HepG2 (cell line): ENCODE data around the gene ZNF888. TPM values are rescaled to one million over a fixed set of nuclear protein-coding genes. Genes with fewer than 3 reads are reported as not detected.
"Not testable (repeated sequence)": the region's sequence is repeated elsewhere in the genome, so short reads cannot be mapped to it uniquely, and the experiment has no call there.

ENCODE experiments used
- ATAC-seq: fragments of 200-7000 bp; cut with Tn5 transposase; 3 replicates; pipeline ENCODE4 v1.9.1; 2020; ENCODE audit warnings: mild to moderate bottlenecking, moderate library complexity
- BruUV-seq: library from RNA; stranded (reverse); fragments of 400-500 nt; replicated peaks from 2 replicates; lab custom pipeline; 2021; lab: Mats Ljungman, UMichigan
- CTCF ChIA-PET: fragments of 300-600 bp; formaldehyde crosslinking; extraction: SDS; loops from one replicate; lab custom pipeline; 2021; ENCODE audit warnings: low total read pairs, inconsistent platforms, low intra/inter-chr PET ratio; lab: Yijun Ruan, JAX
- POLR2A ChIA-PET: fragments of 350-600 bp; sonication (Branson Sonifier 250); formaldehyde crosslinking; loops from one replicate; lab custom pipeline; 2020; ENCODE audit warnings: antibody characterized with exemption, inconsistent platforms; lab: Yijun Ruan, JAX
- DNase-seq: peaks from one replicate; pipeline ENCODE4 v3.0.0-alpha.2; 2015; ENCODE audit warnings: low spot score
- FAIRE-seq: peaks from 3 replicates; lab custom pipeline; 2011; peaks lifted over from hg19 to GRCh38; lab: Jason Lieb, UNC
- H2AFZ ChIP-seq: one replicate; pipeline ENCODE4 v1.6.1; 2011; ENCODE audit warnings: low read length, inconsistent platforms
- H3K27ac ChIP-seq: fragments of 300-600 bp; 3 replicates; pipeline ENCODE4 v1.8.0; 2011; ENCODE audit warnings: mixed run types, mild to moderate bottlenecking, mixed read lengths, low read length, inconsistent platforms; ENCODE audit not compliant: insufficient read depth; ENCODE audit errors: extremely low read length
- H3K27me3 ChIP-seq, 2 experiments: fragments of 200-600 bp in 1 of 2; 2 replicates in 1 of 2; 3 replicates in 1 of 2; pipeline versions ENCODE4 v1.6.0 to v1.8.0; 2011; ENCODE audit warnings: low read length in 2 of 2, mild to moderate bottlenecking in 2 of 2, moderate library complexity in 2 of 2, inconsistent platforms in 1 of 2; ENCODE audit not compliant: insufficient read depth in 2 of 2, control insufficient read depth in 1 of 2
- H3K36me3 ChIP-seq, 2 experiments: fragments of 200-600 bp in 1 of 2; replicated peaks in 1 of 2; 2 replicates in 1 of 2; 3 replicates in 1 of 2; pipeline versions ENCODE4 v1.5.1 to v1.8.0; 2011; ENCODE audit warnings: low read length in 2 of 2, inconsistent platforms in 1 of 2; ENCODE audit not compliant: insufficient read depth in 2 of 2, control insufficient read depth in 1 of 2
- H3K4me1 ChIP-seq: 2 replicates; pipeline ENCODE4 v1.5.1; 2012; ENCODE audit warnings: low read length, inconsistent platforms; ENCODE audit not compliant: insufficient read depth
- H3K4me2 ChIP-seq: 2 replicates; pipeline ENCODE4 v1.6.0; 2011; ENCODE audit warnings: low read depth, low read length, inconsistent platforms
- H3K4me3 ChIP-seq, 3 experiments: fragments of 200-600 bp in 1 of 3; sonication (generic), shearing (Covaris generic) in 1 of 3; replicated peaks in 1 of 3; 2 replicates each; pipeline ENCODE4 v1.5.1; 2011 to 2016; ENCODE audit warnings: low read length in 3 of 3, inconsistent platforms in 2 of 3, low read depth in 2 of 3, mild to moderate bottlenecking in 2 of 3, control low read depth in 1 of 3, mixed read lengths in 1 of 3; ENCODE audit not compliant: insufficient read depth in 1 of 3
- H3K79me2 ChIP-seq: one replicate; pipeline ENCODE4 v1.6.1; 2011; ENCODE audit warnings: low read length, inconsistent platforms; ENCODE audit not compliant: insufficient read depth
- H3K9ac ChIP-seq: 2 replicates; pipeline ENCODE4 v1.6.0; 2011; ENCODE audit warnings: mild to moderate bottlenecking, low read depth, low read length, inconsistent platforms; ENCODE audit not compliant: insufficient read depth
- H3K9me3 ChIP-seq: 2 replicates; pipeline ENCODE4 v1.5.1; 2012; ENCODE audit warnings: mild to moderate bottlenecking, low read length
- H4K20me1 ChIP-seq: 2 replicates; pipeline ENCODE4 v1.6.0; 2011; ENCODE audit warnings: inconsistent platforms, mild to moderate bottlenecking, low read length, moderate library complexity; ENCODE audit not compliant: insufficient read depth
- PAXIP1 ChIP-seq: sonication (generic); formaldehyde crosslinking; conservative IDR thresholded peaks from 2 replicates; pipeline ENCODE4 v1.4.0; 2020; ENCODE audit warnings: mild to moderate bottlenecking, missing genetic modification reagents, moderate library complexity
- PRDM10 ChIP-seq: sonication (generic); formaldehyde crosslinking; IDR thresholded peaks from 2 replicates; pipeline ENCODE4 v1.4.0; 2020; ENCODE audit warnings: low read depth, missing genetic modification reagents
- SOX6 ChIP-seq, 2 experiments: fragments of 450-650 bp in 1 of 2; sonication (generic) in 1 of 2; formaldehyde crosslinking in 1 of 2; IDR thresholded peaks; 2 replicates each; pipeline versions ENCODE4 v1.4.0 to v1.6.1; 2017 to 2020; ENCODE audit warnings: antibody characterized with exemption in 1 of 2, mild to moderate bottlenecking in 1 of 2, missing genetic modification reagents in 1 of 2
- TRIM22 ChIP-seq: fragments of 450-650 bp; IDR thresholded peaks from 2 replicates; pipeline ENCODE4 v1.6.1; 2017
- ZNF136 ChIP-seq: sonication (generic); formaldehyde crosslinking; IDR thresholded peaks from 2 replicates; pipeline ENCODE4 v1.8.1; 2022; ENCODE audit warnings: low read depth, mild to moderate bottlenecking, moderate library complexity, missing genetic modification reagents
- ZNF362 ChIP-seq: sonication (generic); formaldehyde crosslinking; IDR thresholded peaks from 2 replicates; pipeline ENCODE4 v1.4.0; 2020; ENCODE audit warnings: missing genetic modification reagents, mild to moderate bottlenecking, borderline replicate concordance
- ZNF672 ChIP-seq: sonication (generic); formaldehyde crosslinking; IDR thresholded peaks from 2 replicates; pipeline ENCODE4 v1.8.1; 2022; ENCODE audit warnings: missing genetic modification reagents
- WGBS: methylation state at CpG from one replicate; pipeline ENCODE4 v1.1.6; 2017; ENCODE audit warnings: low lambda C conversion rate; 5-methylcytosine and 5-hydroxymethylcytosine counted together
- in situ Hi-C: cut with HindIII; loops from 2 replicates; pipeline ENCODE4 v1.10.0; 2017; ENCODE audit warnings: low pct_unique_long_range_greater_than_20kb; ENCODE audit not compliant: extremely low pct_ligation_motif_present
- intact Hi-C: fragments of 100-400 bp; cut with micrococcal nuclease; formaldehyde crosslinking; loops from one replicate; pipeline ENCODE4 v1.10.0; 2022; ENCODE audit not compliant: unreplicated experiment
- polyA plus RNA-seq, 8 experiments: library from polyadenylated mRNA; depleted of rRNA in 3 of 8; stranded (reverse) in 7 of 8; unstranded in 1 of 8; fragments of >200 nt; fragmentation: Illumina TruSeq in 4 of 8; extraction: Trizol in 4 of 8; gene quantifications; 2 replicates each; pipeline versions ENCODE4 v1.2.1 to v1.2.3, GENCODE V29; 2011 to 2016; ENCODE audit warnings: low read depth in 4 of 8, missing spikeins in 1 of 8, mixed read lengths in 1 of 8; ENCODE audit not compliant: insufficient read depth in 1 of 8
- total RNA-seq, 5 experiments: library from RNA; depleted of rRNA; stranded (reverse); fragments of >200 nt; fragmentation: Illumina TruSeq; extraction: Trizol; gene quantifications; 2 replicates each; pipeline ENCODE4 v1.2.3, GENCODE V29; 2016; ENCODE audit warnings: low read depth in 1 of 5

Gene ZNF888
- total and polyA plus RNA-seq, 2 of the 13 experiments (the other 11 are each of a cell fraction or from before 2014, with no cell fraction given), result 1.7 to 7.6 TPM

- WGBS, result 15% methylated on average over 2 of the region's 3 CpGs
- BruUV-seq, result no TSS peak
- peak overlapping the region; percentile 57 for H3K4me2 ChIP-seq
- no peaks in the 10 kb centered on the region for H3K27me3 ChIP-seq
- in situ Hi-C loops (no loop called here), intact Hi-C loops (no loop called here)
- H3K27ac ChIP-seq, result no peak overlapping the region
- ATAC-seq, result peak; percentile 81
- H3K4me1 ChIP-seq, result no peaks in the 10 kb centered on the region
- H3K9ac ChIP-seq, result no peak overlapping the region
- H4K20me1 ChIP-seq, result no peaks in the 10 kb centered on the region
- peaks cover 16% of the 10 kb centered on the region for H3K9me3 ChIP-seq
- TF ChIP-seq PAXIP1 (CRISPR knock-in tag), result 0 out of 2 replicates have a peak, but pooled peaks have one; percentile 31
- no peak for TF ChIP-seq TRIM22
- no peak for TF ChIP-seq SOX6 (IDR thresholded peaks at IDR 0.05)
- 0 out of 2 replicates have a peak, but pooled peaks have one; percentile 12 for TF ChIP-seq SOX6 (CRISPR knock-in tag; IDR thresholded peaks at IDR 0.05)
- no peak for TF ChIP-seq ZNF136 (CRISPR knock-in tag)
- TF ChIP-seq ZNF362 (CRISPR knock-in tag), result peak; percentile 71; the same call in 1 of the 2 replicates
- no peak for TF ChIP-seq ZNF672 (CRISPR knock-in tag)
- TF ChIP-seq PRDM10 (CRISPR knock-in tag), result peak; percentile 68; the same call in 1 of the 2 replicates
- ChIA-PET POLR2A (no interaction called here), CTCF (no interaction called here)
- H3K36me3 ChIP-seq, result peaks cover under 1 to 2% of the 10 kb centered on the region in 2 experiments; a peak in 2 of 5 replicates
- H3K79me2 ChIP-seq, result no peaks in the 10 kb centered on the region
- no peak overlapping the region for H3K4me3 ChIP-seq
- DNase-seq, result peak; percentile 14
- no peak for FAIRE-seq
- no peak overlapping the region for H2AFZ ChIP-seq
Observed at GRCh38 chr19:52901842-52902241, 21.4 kb downstream of the ZNF888 start.

GRCh38 chr19:52898596-52898995 lies 24.6 kb downstream of the ZNF888 start:
- CTCF ChIA-PET, H3K27ac ChIP-seq: not testable (repeated sequence)
- 74% methylated on average over 10 of the region's 10 CpGs for WGBS

More at GRCh38 chr19:52898596-52898995, 24.6 kb downstream of the ZNF888 start:
- H3K4me2 ChIP-seq, H3K9ac ChIP-seq, H3K4me1 ChIP-seq, FAIRE-seq, H2AFZ ChIP-seq, ATAC-seq, in situ Hi-C loops, H3K36me3 ChIP-seq, POLR2A ChIA-PET, H4K20me1 ChIP-seq, BruUV-seq, H3K27me3 ChIP-seq, H3K4me3 ChIP-seq, H3K79me2 ChIP-seq, DNase-seq, intact Hi-C loops: not testable (repeated sequence)
- H3K9me3 ChIP-seq, result peaks cover 30% of the 10 kb centered on the region
